ENCODE measurements around the gene ARL13B.

ARL13B gene

GRCh38 chr3:93973131-93974126 lies 6.5 kb upstream of the ARL13B start, which contains the start of gene PROS1:
Gene PROS1, minus strand, starts transcription at chr3:93973896. Its CDS starts 147 bp downstream, at chr3:93973749.
- peak within 1 kb of the TSS; percentile 56 for H4K91ac ChIP-seq (ENCODE audit: low read depth, low read length, poor library complexity)
- H3K36me3 ChIP-seq (replicated peaks in 1 of 2; ENCODE audit: control insufficient read depth in 2 of 2, insufficient read depth in 2 of 2, low read length in 2 of 2) = peaks cover 0 to under 1% of the 10 kb centered on the region in 2 donors
- WGBS, 2 donors (ENCODE audit: extremely low coverage in 2 of 2, insufficient read length in 2 of 2, insufficient replicate concordance in 1 of 2) = no CpG with 5 or more reads among the region's 53 CpGs
- H2BK12ac ChIP-seq (ENCODE audit: low read length) = no peak within 1 kb of the TSS
- DNase-seq (ENCODE audit: low spot score) = peak; percentile 56
- H4K8ac ChIP-seq (ENCODE audit: low read depth, low read length) = no peak within 1 kb of the TSS
- H3K79me1 ChIP-seq (ENCODE audit: low read depth, low read length) = no peaks in the 10 kb centered on the region
- no peak within 1 kb of the TSS for H3K23ac ChIP-seq (ENCODE audit: low read depth, low read length, poor library complexity)
- H3K4me3 ChIP-seq (ENCODE audit: low read length in 2 of 2) = peak within 1 kb of the TSS; percentile 69 to 82
- H3K27ac ChIP-seq (replicated peaks; ENCODE audit: low read length) = no peak within 1 kb of the TSS
- H2AK5ac ChIP-seq (ENCODE audit: low read depth, low read length) = no peak within 1 kb of the TSS
- no peaks in the 10 kb centered on the region for H3K27me3 ChIP-seq (ENCODE audit: control insufficient read depth in 3 of 3, insufficient read depth in 3 of 3, low read depth in 1 of 3, low read length in 3 of 3)
- no peak within 1 kb of the TSS for H2BK120ac ChIP-seq (ENCODE audit: low read depth, low read length)
- no peak within 1 kb of the TSS for H3K14ac ChIP-seq (ENCODE audit: low read length)
- H3K9me3 ChIP-seq (replicated peaks in 1 of 2; ENCODE audit: control insufficient read depth in 2 of 2, insufficient read depth in 1 of 2, low read depth in 1 of 2, low read length in 2 of 2) = no peaks in the 10 kb centered on the region
- peak within 1 kb of the TSS; percentile 87 for H3K9ac ChIP-seq (ENCODE audit: low read depth, low read length, poor library complexity)
- no peak within 1 kb of the TSS for H2BK15ac ChIP-seq (ENCODE audit: low read length)
- peaks cover 2% of the 10 kb centered on the region in 2 donors for H3K4me1 ChIP-seq (ENCODE audit: control insufficient read depth in 2 of 2, insufficient read depth in 1 of 2, low read depth in 1 of 2, low read length in 2 of 2)
- peak within 1 kb of the TSS; percentile 85 for H3K4me2 ChIP-seq (ENCODE audit: insufficient read depth, low read length, poor library complexity, severe bottlenecking)
- no peak within 1 kb of the TSS for H2BK5ac ChIP-seq (ENCODE audit: low read length)
- H3K18ac ChIP-seq (ENCODE audit: low read length) = peak within 1 kb of the TSS; percentile 90
- H3K4ac ChIP-seq (ENCODE audit: low read length) = no peak within 1 kb of the TSS
- H2AFZ ChIP-seq (ENCODE audit: low read length) = peak within 1 kb of the TSS; percentile 94

GRCh38 chr3:93981649-93982048 lies 1.7 kb downstream of the ARL13B start:
- Histone ChIP-seq H3K27me3 (ENCODE audit: control insufficient read depth in 3 of 3, insufficient read depth in 3 of 3, low read depth in 1 of 3, low read length in 3 of 3) (no peaks in the 10 kb centered on the region), H2BK15ac (ENCODE audit: low read length) (no peak overlapping the region), H3K9me3 (replicated peaks in 1 of 2; ENCODE audit: control insufficient read depth in 2 of 2, insufficient read depth in 1 of 2, low read depth in 1 of 2, low read length in 2 of 2) (no peaks in the 10 kb centered on the region), H4K91ac (ENCODE audit: low read depth, low read length, poor library complexity) (no peak overlapping the region), H3K27ac (replicated peaks; ENCODE audit: low read length) (no peak overlapping the region), H3K4me2 (ENCODE audit: insufficient read depth, low read length, poor library complexity, severe bottlenecking) (no peak overlapping the region), H3K79me1 (ENCODE audit: low read depth, low read length) (peaks cover 2% of the 10 kb centered on the region), H3K36me3 (replicated peaks in 1 of 2; ENCODE audit: control insufficient read depth in 2 of 2, insufficient read depth in 2 of 2, low read length in 2 of 2) (no peaks in the 10 kb centered on the region), H2BK12ac (ENCODE audit: low read length) (no peak overlapping the region), H3K4ac (ENCODE audit: low read length) (no peak overlapping the region), H2AK5ac (ENCODE audit: low read depth, low read length) (no peak overlapping the region), H3K18ac (ENCODE audit: low read length) (no peak overlapping the region), H3K4me3 (ENCODE audit: low read length in 2 of 2) (peak overlapping the region in 1 of 2 donors; percentile 70), H4K8ac (ENCODE audit: low read depth, low read length) (no peak overlapping the region), H3K14ac (ENCODE audit: low read length) (no peak overlapping the region), H2AFZ (ENCODE audit: low read length) (no peak overlapping the region), H2BK120ac (ENCODE audit: low read depth, low read length) (no peak overlapping the region), H3K9ac (ENCODE audit: low read depth, low read length, poor library complexity) (no peak overlapping the region), H3K23ac (ENCODE audit: low read depth, low read length, poor library complexity) (no peak overlapping the region), H2BK5ac (ENCODE audit: low read length) (no peak overlapping the region), H3K4me1 (ENCODE audit: control insufficient read depth in 2 of 2, insufficient read depth in 1 of 2, low read depth in 1 of 2, low read length in 2 of 2) (no peaks in the 10 kb centered on the region)
- no CpG with 5 or more reads among the region's 13 CpGs for WGBS, 2 donors (ENCODE audit: extremely low coverage in 2 of 2, insufficient read length in 2 of 2, insufficient replicate concordance in 1 of 2)
- DNase-seq (ENCODE audit: low spot score) = no peak

- no peaks in the 10 kb centered on the region for H3K36me3 ChIP-seq (replicated peaks in 1 of 2; ENCODE audit: control insufficient read depth in 2 of 2, insufficient read depth in 2 of 2, low read length in 2 of 2)
- no peak overlapping the region for H3K14ac ChIP-seq (ENCODE audit: low read length)
- no peak overlapping the region for H4K91ac ChIP-seq (ENCODE audit: low read depth, low read length, poor library complexity)
- no peak overlapping the region for H2BK15ac ChIP-seq (ENCODE audit: low read length)
- H2BK12ac ChIP-seq (ENCODE audit: low read length) = no peak overlapping the region
- H4K8ac ChIP-seq (ENCODE audit: low read depth, low read length) = no peak overlapping the region
- H2BK120ac ChIP-seq (ENCODE audit: low read depth, low read length) = no peak overlapping the region
- H3K4ac ChIP-seq (ENCODE audit: low read length) = no peak overlapping the region
- no peak overlapping the region for H3K9ac ChIP-seq (ENCODE audit: low read depth, low read length, poor library complexity)
- H3K27ac ChIP-seq (replicated peaks; ENCODE audit: low read length) = no peak overlapping the region
- H3K18ac ChIP-seq (ENCODE audit: low read length) = no peak overlapping the region
- WGBS, 2 donors (ENCODE audit: extremely low coverage in 2 of 2, insufficient read length in 2 of 2, insufficient replicate concordance in 1 of 2) = no CpG with 5 or more reads among the region's 3 CpGs
- H2BK5ac ChIP-seq (ENCODE audit: low read length) = no peak overlapping the region
- no peak overlapping the region for H3K4me2 ChIP-seq (ENCODE audit: insufficient read depth, low read length, poor library complexity, severe bottlenecking)
- H2AK5ac ChIP-seq (ENCODE audit: low read depth, low read length) = no peak overlapping the region
- H3K4me1 ChIP-seq (ENCODE audit: control insufficient read depth in 2 of 2, insufficient read depth in 1 of 2, low read depth in 1 of 2, low read length in 2 of 2) = no peaks in the 10 kb centered on the region
- H2AFZ ChIP-seq (ENCODE audit: low read length) = no peak overlapping the region
- no peak for DNase-seq (ENCODE audit: low spot score)
- H3K4me3 ChIP-seq (ENCODE audit: low read length in 2 of 2) = no peak overlapping the region
- H3K9me3 ChIP-seq (replicated peaks in 1 of 2; ENCODE audit: control insufficient read depth in 2 of 2, insufficient read depth in 1 of 2, low read depth in 1 of 2, low read length in 2 of 2) = no peaks in the 10 kb centered on the region
- no peak overlapping the region for H3K23ac ChIP-seq (ENCODE audit: low read depth, low read length, poor library complexity)
- H3K27me3 ChIP-seq (ENCODE audit: control insufficient read depth in 3 of 3, insufficient read depth in 3 of 3, low read depth in 1 of 3, low read length in 3 of 3) = no peaks in the 10 kb centered on the region
- peaks cover 2% of the 10 kb centered on the region for H3K79me1 ChIP-seq (ENCODE audit: low read depth, low read length)
These were observed 3.5 kb downstream of the ARL13B start for GRCh38 chr3:93983408-93983807.

GRCh38 chr3:93984618-93985017 lies 4.7 kb downstream of the ARL13B start:
- no peak overlapping the region for H3K14ac ChIP-seq (ENCODE audit: low read length)

More at GRCh38 chr3:93984618-93985017, 4.7 kb downstream of the ARL13B start:
- no peak overlapping the region for H3K27ac ChIP-seq (replicated peaks; ENCODE audit: low read length)
- no peak overlapping the region for H3K9ac ChIP-seq (ENCODE audit: low read depth, low read length, poor library complexity)
- H2BK5ac ChIP-seq (ENCODE audit: low read length) = no peak overlapping the region
- H2AK5ac ChIP-seq (ENCODE audit: low read depth, low read length) = no peak overlapping the region
- H2BK120ac ChIP-seq (ENCODE audit: low read depth, low read length) = no peak overlapping the region
- H2BK12ac ChIP-seq (ENCODE audit: low read length) = no peak overlapping the region
- no peak overlapping the region for H3K18ac ChIP-seq (ENCODE audit: low read length)
- H3K79me1 ChIP-seq (ENCODE audit: low read depth, low read length) = peaks cover 2% of the 10 kb centered on the region
- H3K9me3 ChIP-seq (replicated peaks in 1 of 2; ENCODE audit: control insufficient read depth in 2 of 2, insufficient read depth in 1 of 2, low read depth in 1 of 2, low read length in 2 of 2) = no peaks in the 10 kb centered on the region
- no CpG with 5 or more reads among the region's 5 CpGs for WGBS, 2 donors (ENCODE audit: extremely low coverage in 2 of 2, insufficient read length in 2 of 2, insufficient replicate concordance in 1 of 2)
- no peak overlapping the region for H3K4me2 ChIP-seq (ENCODE audit: insufficient read depth, low read length, poor library complexity, severe bottlenecking)
- no peak overlapping the region for H2BK15ac ChIP-seq (ENCODE audit: low read length)
- H2AFZ ChIP-seq (ENCODE audit: low read length) = no peak overlapping the region
- H4K8ac ChIP-seq (ENCODE audit: low read depth, low read length) = no peak overlapping the region
- no peaks in the 10 kb centered on the region for H3K36me3 ChIP-seq (replicated peaks in 1 of 2; ENCODE audit: control insufficient read depth in 2 of 2, insufficient read depth in 2 of 2, low read length in 2 of 2)
- H3K4me3 ChIP-seq (ENCODE audit: low read length in 2 of 2) = no peak overlapping the region
- no peaks in the 10 kb centered on the region for H3K27me3 ChIP-seq (ENCODE audit: control insufficient read depth in 3 of 3, insufficient read depth in 3 of 3, low read depth in 1 of 3, low read length in 3 of 3)
- no peak for DNase-seq (ENCODE audit: low spot score)
- H3K4me1 ChIP-seq (ENCODE audit: control insufficient read depth in 2 of 2, insufficient read depth in 1 of 2, low read depth in 1 of 2, low read length in 2 of 2) = no peaks in the 10 kb centered on the region
- no peak overlapping the region for H3K4ac ChIP-seq (ENCODE audit: low read length)
- H4K91ac ChIP-seq (ENCODE audit: low read depth, low read length, poor library complexity) = no peak overlapping the region
- H3K23ac ChIP-seq (ENCODE audit: low read depth, low read length, poor library complexity) = no peak overlapping the region
